G401.6 (cell line): ENCODE data around the gene TIMM44.
"Not testable (repeated sequence)": the region's sequence is repeated elsewhere in the genome, so short reads cannot be mapped to it uniquely, and the experiment has no call there.

ENCODE experiments used
- FAIRE-seq: peaks from 2 replicates; lab custom pipeline; 2012; peaks lifted over from hg19 to GRCh38; lab: Jason Lieb, UNC

Gene TIMM44

GRCh38 chr19:7925171-7925851, 18.2 kb downstream of the TIMM44 start:
- no peak for FAIRE-seq

GRCh38 chr19:7924651-7925170, 18.8 kb downstream of the TIMM44 start:
- FAIRE-seq: no peak

GRCh38 chr19:7924241-7924640, 19.2 kb downstream of the TIMM44 start:
- no peak for FAIRE-seq

- FAIRE-seq: no peak
These were observed 19.9 kb downstream of the TIMM44 start for GRCh38 chr19:7923295-7924191.

GRCh38 chr19:7922836-7923195, 20.6 kb downstream of the TIMM44 start:
- FAIRE-seq: no peak

- no peak for FAIRE-seq
These were observed 21.3 kb downstream of the TIMM44 start for GRCh38 chr19:7921967-7922835.

- no peak for FAIRE-seq
These were observed 22.0 kb downstream of the TIMM44 start for GRCh38 chr19:7921302-7921966.

GRCh38 chr19:7920519-7921301, 22.8 kb downstream of the TIMM44 start:
- FAIRE-seq: peak; percentile 59

GRCh38 chr19:7919610-7920518, 23.6 kb downstream of the TIMM44 start, which contains the start of gene SNAPC2:
TSS of gene SNAPC2 (plus strand) at chr19:7920338. CDS start at chr19:7920367, 29 bp downstream.
- FAIRE-seq: peak; percentile 75

GRCh38 chr19:7918615-7919421, 24.6 kb downstream of the TIMM44 start:
- no peak for FAIRE-seq

- not testable (repeated sequence) for FAIRE-seq
These were observed 25.3 kb downstream of the TIMM44 start for GRCh38 chr19:7918062-7918614.

GRCh38 chr19:7917267-7918061, 26.0 kb downstream of the TIMM44 start:
- FAIRE-seq: no peak

GRCh38 chr19:7916955-7917266, 26.6 kb downstream of the TIMM44 start:
- no peak for FAIRE-seq

GRCh38 chr19:7916103-7916954, 27.1 kb downstream of the TIMM44 start:
- FAIRE-seq: no peak

GRCh38 chr19:7915250-7916102, 28.0 kb downstream of the TIMM44 start:
- FAIRE-seq: no peak

GRCh38 chr19:7914598-7915045, 28.8 kb downstream of the TIMM44 start, which contains the start of gene TGFBR3L:
TSS of gene TGFBR3L (plus strand) at chr19:7914830.
- no peak for FAIRE-seq
